Measurements from ENCODE around the gene VCAN. TPM values are rescaled to one million over a fixed set of nuclear protein-coding genes. Genes with fewer than 3 reads are reported as not detected.

VCAN gene
- total and polyA plus RNA-seq, 2 donors from 2014 or later, result 2.1 to 226 TPM

DNA sequence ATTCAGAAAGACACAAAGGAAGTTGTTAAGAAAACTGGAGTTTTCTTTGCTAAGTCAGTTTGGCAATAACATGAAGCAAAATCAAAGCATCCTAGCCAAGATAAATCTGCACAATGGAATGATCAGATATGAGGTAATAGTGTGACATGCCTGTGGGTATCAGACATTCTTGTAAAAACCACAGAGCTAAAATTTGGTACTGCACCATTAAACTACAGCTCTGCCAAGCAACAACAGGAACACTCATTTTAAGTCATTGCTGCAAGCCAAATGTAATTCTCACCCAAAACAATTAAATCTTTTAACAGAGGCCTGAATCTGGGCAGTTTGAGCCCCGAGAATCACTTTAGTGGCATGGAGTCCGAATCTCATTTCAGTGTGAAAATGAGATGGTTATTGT, 96.6 kb downstream of the VCAN start:
- TF ChIP-seq, protein P1, sequence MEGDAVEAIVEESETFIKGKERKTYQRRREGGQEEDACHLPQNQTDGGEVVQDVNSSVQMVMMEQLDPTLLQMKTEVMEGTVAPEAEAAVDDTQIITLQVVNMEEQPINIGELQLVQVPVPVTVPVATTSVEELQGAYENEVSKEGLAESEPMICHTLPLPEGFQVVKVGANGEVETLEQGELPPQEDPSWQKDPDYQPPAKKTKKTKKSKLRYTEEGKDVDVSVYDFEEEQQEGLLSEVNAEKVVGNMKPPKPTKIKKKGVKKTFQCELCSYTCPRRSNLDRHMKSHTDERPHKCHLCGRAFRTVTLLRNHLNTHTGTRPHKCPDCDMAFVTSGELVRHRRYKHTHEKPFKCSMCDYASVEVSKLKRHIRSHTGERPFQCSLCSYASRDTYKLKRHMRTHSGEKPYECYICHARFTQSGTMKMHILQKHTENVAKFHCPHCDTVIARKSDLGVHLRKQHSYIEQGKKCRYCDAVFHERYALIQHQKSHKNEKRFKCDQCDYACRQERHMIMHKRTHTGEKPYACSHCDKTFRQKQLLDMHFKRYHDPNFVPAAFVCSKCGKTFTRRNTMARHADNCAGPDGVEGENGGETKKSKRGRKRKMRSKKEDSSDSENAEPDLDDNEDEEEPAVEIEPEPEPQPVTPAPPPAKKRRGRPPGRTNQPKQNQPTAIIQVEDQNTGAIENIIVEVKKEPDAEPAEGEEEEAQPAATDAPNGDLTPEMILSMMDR (IDR thresholded peaks at IDR 0.05; ENCODE audit: borderline replicate concordance, extremely low read depth, insufficient read depth), result no peak
- intact Hi-C loops (cut with DNase I), result no loop called here
- no peak for FAIRE-seq

DNA sequence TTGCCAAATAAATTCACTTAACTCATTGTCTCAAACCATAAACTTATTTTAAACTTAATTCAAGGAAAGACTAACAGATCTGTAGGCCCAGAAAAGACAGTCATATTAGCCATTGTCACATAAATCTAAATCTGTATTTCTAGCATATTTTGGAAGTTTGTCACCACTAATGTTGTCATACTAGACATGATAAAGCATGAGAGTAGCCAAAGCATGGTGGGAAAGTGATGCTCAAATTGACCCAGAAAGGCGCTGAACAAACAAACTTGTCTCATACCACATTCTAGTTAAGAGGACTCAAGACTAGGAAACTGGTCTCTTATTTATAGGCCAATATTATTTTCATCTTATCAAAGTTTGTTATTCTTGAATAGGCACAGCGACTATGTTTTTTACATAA, 99.4 kb downstream of the VCAN start:
- FAIRE-seq (no peak), DNase-seq (no peak)
- intact Hi-C loops (cut with DNase I), result no loop called here
- H3K4me1 ChIP-seq (ENCODE audit: control insufficient read depth in 2 of 3, insufficient read depth in 2 of 3, low read depth in 1 of 3, low read length in 3 of 3), result no peaks in the 10 kb centered on the region
- H3K4me3 ChIP-seq (ENCODE audit: low read length in 3 of 3), result no peak overlapping the region
- no peaks in the 10 kb centered on the region for H3K27me3 ChIP-seq (ENCODE audit: control insufficient read depth, insufficient read depth, low read length)
- peaks cover 0 to 7% (median 0%) of the 10 kb centered on the region in 3 donors for H3K36me3 ChIP-seq (ENCODE audit: control insufficient read depth in 2 of 3, insufficient read depth in 3 of 3, low read length in 3 of 3)
- H3K9ac ChIP-seq (ENCODE audit: low read length in 3 of 3), result no peak overlapping the region
- no peak overlapping the region for H3K27ac ChIP-seq (ENCODE audit: low read depth in 2 of 2, low read length in 2 of 2)
- TF ChIP-seq, protein P1 (IDR thresholded peaks at IDR 0.05; ENCODE audit: borderline replicate concordance, extremely low read depth, insufficient read depth), result no peak
- no peaks in the 10 kb centered on the region for H3K9me3 ChIP-seq (ENCODE audit: control insufficient read depth in 2 of 3, insufficient read depth in 1 of 3, low read length in 3 of 3)

More for the DNA sequence above, 96.6 kb downstream of the VCAN start:
- Histone ChIP-seq H3K36me3 (ENCODE audit: control insufficient read depth in 2 of 3, insufficient read depth in 3 of 3, low read length in 3 of 3) (peaks cover 0 to 2% (median 0%) of the 10 kb centered on the region in 3 donors), H3K9me3 (ENCODE audit: control insufficient read depth in 2 of 3, insufficient read depth in 1 of 3, low read length in 3 of 3) (no peaks in the 10 kb centered on the region), H3K27me3 (ENCODE audit: control insufficient read depth, insufficient read depth, low read length) (no peaks in the 10 kb centered on the region), H3K4me1 (ENCODE audit: control insufficient read depth in 2 of 3, insufficient read depth in 2 of 3, low read depth in 1 of 3, low read length in 3 of 3) (no peaks in the 10 kb centered on the region), H3K9ac (ENCODE audit: low read length in 3 of 3) (no peak overlapping the region), H3K27ac (ENCODE audit: low read depth in 2 of 2, low read length in 2 of 2) (no peak overlapping the region), H3K4me3 (ENCODE audit: low read length in 3 of 3) (no peak overlapping the region)
- DNase-seq, result no peak

DNA sequence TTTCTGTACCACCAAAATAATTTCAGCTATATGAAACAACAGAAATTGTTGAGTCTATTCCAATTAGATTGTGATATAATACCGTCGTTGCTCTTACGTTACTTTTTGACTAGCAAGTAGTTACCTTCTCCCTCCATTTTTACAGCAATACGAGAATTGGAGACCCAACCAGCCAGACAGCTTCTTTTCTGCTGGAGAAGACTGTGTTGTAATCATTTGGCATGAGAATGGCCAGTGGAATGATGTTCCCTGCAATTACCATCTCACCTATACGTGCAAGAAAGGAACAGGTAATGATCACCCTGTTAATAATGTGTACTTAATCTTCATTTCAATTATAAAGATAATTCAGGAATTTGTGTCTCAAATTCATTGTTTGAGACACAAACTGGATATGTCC, 100.7 kb downstream of the VCAN start:
- FAIRE-seq (no peak), DNase-seq (no peak)
- Histone ChIP-seq H3K9ac (ENCODE audit: low read length in 3 of 3) (no peak overlapping the region), H3K36me3 (ENCODE audit: control insufficient read depth in 2 of 3, insufficient read depth in 3 of 3, low read length in 3 of 3) (peaks cover 0 to 9% (median 0%) of the 10 kb centered on the region in 3 donors), H3K27me3 (ENCODE audit: control insufficient read depth, insufficient read depth, low read length) (no peaks in the 10 kb centered on the region), H3K4me3 (ENCODE audit: low read length in 3 of 3) (no peak overlapping the region), H3K4me1 (ENCODE audit: control insufficient read depth in 2 of 3, insufficient read depth in 2 of 3, low read depth in 1 of 3, low read length in 3 of 3) (no peaks in the 10 kb centered on the region), H3K9me3 (ENCODE audit: control insufficient read depth in 2 of 3, insufficient read depth in 1 of 3, low read length in 3 of 3) (no peaks in the 10 kb centered on the region), H3K27ac (ENCODE audit: low read depth in 2 of 2, low read length in 2 of 2) (no peak overlapping the region)
- TF ChIP-seq, protein P1 (IDR thresholded peaks at IDR 0.05; ENCODE audit: borderline replicate concordance, extremely low read depth, insufficient read depth), result no peak
- intact Hi-C loops (cut with DNase I), result no loop called here

DNA sequence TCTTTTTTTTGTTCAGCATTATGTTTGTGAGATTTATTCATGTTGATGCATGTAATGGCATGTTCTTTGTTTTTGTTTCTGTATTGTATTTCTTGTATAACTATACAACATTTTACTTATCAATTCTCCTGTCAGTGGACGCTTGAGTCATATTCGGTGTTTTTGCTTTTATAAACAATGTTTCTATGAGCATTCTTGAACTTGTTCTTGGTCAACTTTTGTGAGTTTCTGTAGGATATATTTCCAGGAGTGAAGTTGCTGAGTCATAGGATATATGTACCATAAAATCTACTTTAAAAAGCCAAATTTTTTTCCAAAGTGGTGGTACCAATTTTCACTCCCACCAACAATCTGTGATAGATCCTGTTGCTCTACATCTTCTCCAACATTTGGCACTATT, 104.8 kb downstream of the VCAN start:
- no peaks in the 10 kb centered on the region for H3K9me3 ChIP-seq (ENCODE audit: control insufficient read depth in 2 of 3, insufficient read depth in 1 of 3, low read length in 3 of 3)
- no peak overlapping the region for H3K4me3 ChIP-seq (ENCODE audit: low read length in 3 of 3)
- H3K36me3 ChIP-seq (ENCODE audit: control insufficient read depth in 2 of 3, insufficient read depth in 3 of 3, low read length in 3 of 3), result peaks cover 0 to 11% (median 0%) of the 10 kb centered on the region in 3 donors
- DNase-seq, result no peak
- H3K27me3 ChIP-seq (ENCODE audit: control insufficient read depth, insufficient read depth, low read length), result no peaks in the 10 kb centered on the region
- no peak overlapping the region for H3K9ac ChIP-seq (ENCODE audit: low read length in 3 of 3)
- no peaks in the 10 kb centered on the region for H3K4me1 ChIP-seq (ENCODE audit: control insufficient read depth in 2 of 3, insufficient read depth in 2 of 3, low read depth in 1 of 3, low read length in 3 of 3)
- H3K27ac ChIP-seq (ENCODE audit: low read depth in 2 of 2, low read length in 2 of 2), result no peak overlapping the region
- intact Hi-C loops (cut with DNase I), result no loop called here
- no peak for FAIRE-seq
- TF ChIP-seq, protein P1 (IDR thresholded peaks at IDR 0.05; ENCODE audit: borderline replicate concordance, extremely low read depth, insufficient read depth), result no peak

Measured in kidney (tissue), 14 donors.